H1 (cell line): ENCODE data around the gene SBNO2. TPM values are rescaled to one million over a fixed set of nuclear protein-coding genes. Genes with fewer than 3 reads are reported as not detected.

Experiments
- PHF8 ChIP-seq: fragments of 200-600 bp; sonication (generic); conservative IDR thresholded peaks from 2 replicates; pipeline ENCODE4 v1.7.1; 2012; ENCODE audit warnings: low read depth, mild to moderate bottlenecking, inconsistent platforms, low read length, moderate library complexity
- RAD21 ChIP-seq, 2 experiments: IDR thresholded peaks in 1 of 2; conservative IDR thresholded peaks in 1 of 2; 2 replicates each; pipeline ENCODE4 v1.6.1; 2011; ENCODE audit warnings: low read depth in 2 of 2, low read length in 2 of 2, improper control_type of control experiment in 1 of 2, inconsistent platforms in 1 of 2, mild to moderate bottlenecking in 1 of 2, moderate library complexity in 1 of 2
- SIN3A ChIP-seq, 2 experiments: IDR thresholded peaks in 1 of 2; conservative IDR thresholded peaks in 1 of 2; 2 replicates each; pipeline ENCODE4 v1.6.1; 2011 to 2012; ENCODE audit warnings: low read length in 2 of 2, improper control_type of control experiment in 1 of 2, low read depth in 1 of 2, mild to moderate bottlenecking in 1 of 2
- polyA plus RNA-seq, 7 experiments: library from polyadenylated mRNA; depleted of rRNA in 3 of 7; stranded (reverse) in 5 of 7; unstranded in 2 of 7; fragments of >200 nt in 5 of 7; fragments of 200-250 nt in 2 of 7; gene quantifications; 1 replicate in 5 of 7; 2 replicates in 1 of 7; 4 replicates in 1 of 7; pipeline versions ENCODE4 v1.2.1 to v1.2.3, GENCODE V29; 2011 to 2013; ENCODE audit warnings: missing spikeins in 2 of 7, mixed read lengths in 2 of 7
- total RNA-seq: library from RNA; stranded (reverse); fragmentation: NEBNext Ultra II Directional; extraction: Animal tissue kit (Norgen Biotek cat#: 25700); gene quantifications from 2 replicates; pipeline ENCODE4 v1.2.1, GENCODE V29; 2021

Gene SBNO2
- total and polyA plus RNA-seq, 2 of the 8 experiments (the other 6 are each of a cell fraction or from before 2014, with no cell fraction given): 12.2 to 31.4 TPM

DNA sequence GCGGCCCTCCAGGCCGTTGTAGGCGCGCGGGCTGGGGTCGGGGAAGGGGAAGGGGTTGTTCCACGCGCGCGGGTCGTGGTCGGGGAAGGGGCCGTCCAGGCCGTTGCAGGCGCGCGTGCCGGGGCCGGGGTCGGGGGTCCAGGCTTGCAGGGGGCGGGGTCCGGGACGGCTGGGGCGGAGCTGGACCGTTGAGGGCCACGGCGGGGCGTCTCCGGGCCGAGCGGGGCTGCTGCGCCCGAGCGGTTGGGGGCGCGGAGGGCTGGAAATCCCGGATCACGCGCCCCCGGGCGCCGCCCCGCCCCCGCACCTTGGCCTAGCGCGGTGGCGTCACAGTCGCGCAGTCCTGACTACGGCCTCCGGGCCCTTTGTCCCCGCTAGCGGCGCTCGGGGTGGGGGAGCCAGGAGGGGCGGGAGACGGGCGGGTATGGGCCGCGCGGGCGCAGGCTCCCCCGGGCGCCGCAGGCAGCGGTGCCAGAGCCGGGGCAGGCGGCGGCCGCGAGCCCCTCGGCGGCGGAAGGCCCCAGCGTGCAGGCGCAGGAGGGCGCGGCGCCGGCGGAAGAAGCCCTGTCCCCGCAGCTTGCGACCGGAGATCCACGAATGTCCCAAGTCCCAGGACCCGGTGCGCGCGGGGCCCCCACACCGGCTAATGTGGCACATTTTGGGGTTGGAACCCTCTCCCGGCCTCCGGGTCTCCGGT, 69.6 kb downstream of the SBNO2 start (continued):
- peak in 1 of 2 experiments; percentile 1; a peak in 1 of 4 replicates for TF ChIP-seq RAD21 (IDR thresholded peaks at IDR 0.05 in 1 of 2, conservative IDR thresholded peaks at IDR 0.05 in 1 of 2; ENCODE audit: low read depth in 2 of 2, low read length in 2 of 2)
- TF ChIP-seq PHF8: peak; percentile 47
- 0 out of 4 replicates have a peak, but pooled peaks of 1 of the 2 experiments have one; percentile 43 for TF ChIP-seq SIN3A (conservative IDR thresholded peaks at IDR 0.05 in 1 of 2, IDR thresholded peaks at IDR 0.05 in 1 of 2; ENCODE audit: low read depth in 1 of 2, low read length in 2 of 2)
- TF ChIP-seq, all 59 proteins: peak for 10
